ENCODE data around the gene NFATC1.
"Not testable (repeated sequence)": the region's sequence is repeated elsewhere in the genome, so short reads cannot be mapped to it uniquely, and the experiment has no call there.

Gene NFATC1

GRCh38 chr18:79493801-79494211 lies 98.1 kb downstream of the NFATC1 start:
- DNase-seq: no peak

- no peak for DNase-seq
These were observed 99.2 kb downstream of the NFATC1 start for GRCh38 chr18:79494936-79495335.

DNA sequence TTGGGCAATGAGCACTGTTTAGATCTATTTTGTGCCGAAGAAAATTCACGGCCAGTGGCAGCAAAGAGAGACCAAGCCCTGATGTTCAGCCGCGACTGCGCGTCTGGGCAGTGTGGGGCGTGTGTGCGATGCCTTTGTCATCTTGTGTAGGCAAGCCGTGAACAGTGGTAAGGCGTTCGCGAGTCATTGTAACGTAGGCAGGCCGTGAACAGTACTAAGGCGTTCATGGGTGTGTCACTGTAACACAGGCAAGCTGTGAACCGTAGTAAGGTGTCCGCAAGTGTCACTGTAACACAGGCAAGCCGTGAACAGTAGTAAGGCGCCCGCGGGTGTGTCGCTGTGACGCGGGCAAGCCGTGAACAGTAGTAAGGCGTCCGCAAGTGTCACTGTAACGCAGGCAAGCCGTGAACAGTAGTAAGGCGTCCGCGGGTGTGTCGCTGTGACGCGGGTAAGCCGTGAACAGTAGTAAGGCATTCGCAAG lies 99.9 kb downstream of the NFATC1 start:
- no peak for DNase-seq

DNA sequence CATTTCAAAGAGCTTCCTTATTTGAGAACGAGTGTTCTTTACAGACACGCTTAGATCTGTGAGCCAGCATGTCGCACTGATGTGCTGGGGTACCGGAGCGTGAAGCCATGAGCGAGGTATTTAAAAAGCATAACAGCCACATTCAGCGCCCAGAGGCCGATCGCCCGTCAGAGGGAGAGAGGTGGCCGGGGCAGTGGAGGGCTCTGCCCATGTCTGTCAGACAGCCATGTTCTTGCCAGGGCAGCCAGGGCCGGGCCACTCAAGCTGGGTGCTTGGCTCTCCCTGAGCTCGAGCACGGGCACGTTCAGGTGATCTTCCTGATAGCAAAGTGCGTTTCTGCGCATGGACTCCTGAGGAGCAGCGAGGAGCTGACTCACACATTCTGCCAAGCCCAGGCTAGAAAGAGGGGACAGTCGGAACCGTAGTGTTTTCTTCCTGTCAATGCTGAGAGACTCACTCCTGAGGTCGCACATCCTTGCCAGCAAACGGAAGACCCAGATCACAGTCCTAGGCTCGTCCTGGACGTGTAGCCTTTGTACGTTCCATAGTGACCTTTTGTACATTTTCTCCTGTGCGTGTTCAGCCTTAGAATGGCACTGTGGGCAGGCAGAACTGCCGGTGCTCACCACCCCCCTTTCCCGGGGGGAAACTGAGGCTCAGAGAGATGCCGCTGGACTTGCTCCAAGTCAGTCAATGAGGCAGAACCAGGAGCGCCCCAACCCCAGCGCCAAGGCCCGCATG lies 100.7 kb downstream of the NFATC1 start:
- DNase-seq: no peak

- peak in 1 of 2 experiments; percentile 51 for DNase-seq
These were observed 101.4 kb downstream of the NFATC1 start for GRCh38 chr18:79496978-79497637.

DNA sequence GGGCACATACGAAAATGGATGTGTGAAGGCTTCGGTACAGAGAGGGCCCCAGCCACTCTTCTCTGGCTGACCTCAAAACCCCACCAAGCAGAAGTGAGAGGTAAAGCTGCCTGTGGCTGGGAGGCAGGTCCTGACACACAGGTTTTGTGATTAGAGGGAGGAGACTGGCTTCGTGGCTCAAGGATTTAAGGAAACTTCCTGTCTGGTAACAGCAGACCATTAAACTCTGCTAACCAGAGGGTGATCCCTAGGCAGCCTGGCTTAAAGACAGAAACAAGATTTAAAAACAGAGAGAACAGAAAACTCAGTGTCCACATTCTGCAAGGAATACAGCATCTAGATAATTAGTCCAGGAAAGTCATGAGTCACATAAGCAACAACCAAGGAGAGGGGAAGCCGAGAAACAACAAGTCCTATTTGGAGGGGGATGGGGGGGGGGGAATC lies 101.9 kb downstream of the NFATC1 start:
- DNase-seq: no peak

GRCh38 chr18:79498662-79499061 lies 102.9 kb downstream of the NFATC1 start:
- no peak for DNase-seq

DNA sequence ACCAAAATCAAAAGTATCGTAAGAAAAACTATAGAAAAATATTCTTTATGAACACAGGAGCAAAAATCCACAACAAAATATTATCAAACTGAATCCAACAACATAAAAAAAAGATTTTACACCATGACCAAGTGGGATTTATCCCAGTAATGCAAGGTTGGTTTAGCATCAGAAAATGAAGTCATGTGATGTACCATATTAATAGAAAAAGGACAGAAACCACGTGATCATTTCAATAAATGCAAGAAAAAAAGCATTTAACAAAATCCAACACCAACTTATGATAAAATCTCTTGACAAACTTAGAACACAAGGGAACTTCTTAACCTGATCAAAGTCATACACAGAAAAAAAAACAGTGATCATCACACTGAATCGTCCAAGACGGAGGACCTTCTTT lies 105.3 kb downstream of the NFATC1 start:
- no peak for DNase-seq

GRCh38 chr18:79502782-79503181 lies 107.1 kb downstream of the NFATC1 start:
- no peak for DNase-seq

DNA sequence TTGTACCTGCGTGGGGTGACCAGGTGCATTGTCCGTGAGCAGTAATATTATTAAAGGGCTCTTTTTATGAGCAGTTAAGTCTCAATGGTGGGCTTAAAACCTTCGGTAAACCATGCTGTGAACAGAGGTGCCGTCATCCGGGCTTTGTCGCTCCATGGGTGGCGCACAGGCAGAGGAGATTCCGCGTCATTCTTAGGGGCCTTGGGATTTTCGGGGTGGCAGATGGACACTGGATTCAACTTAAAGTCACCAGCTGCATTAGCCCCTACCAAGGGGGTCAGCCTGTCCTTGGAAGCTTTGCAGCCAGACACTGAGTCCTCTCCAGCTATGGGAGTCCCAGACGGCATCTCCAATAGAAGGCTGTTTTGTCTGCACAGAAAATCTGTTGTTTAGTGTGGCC lies 107.7 kb downstream of the NFATC1 start:
- no peak for DNase-seq

GRCh38 chr18:79504034-79504433 lies 108.3 kb downstream of the NFATC1 start:
- DNase-seq: no peak

DNA sequence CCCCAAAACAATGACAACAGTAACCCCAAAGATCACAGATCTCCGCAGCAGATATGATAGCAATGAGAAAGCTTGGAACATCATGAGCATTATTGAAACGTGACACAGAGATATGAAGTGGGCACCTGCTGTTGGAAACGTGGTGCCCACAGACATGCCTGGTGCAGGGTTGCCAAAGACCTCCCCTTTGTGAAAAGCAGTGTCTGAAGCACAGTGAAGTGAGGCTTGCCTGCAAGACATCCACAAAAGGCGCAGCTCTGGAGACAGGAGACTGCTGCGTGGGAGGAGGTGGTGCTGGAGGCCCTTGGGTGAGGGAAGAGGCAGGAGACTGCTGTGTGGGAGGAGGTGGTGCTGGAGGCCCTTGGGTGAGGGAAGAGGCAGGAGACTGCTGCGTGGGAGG lies 108.8 kb downstream of the NFATC1 start:
- not testable (repeated sequence) for DNase-seq

GRCh38 chr18:79505465-79505864 lies 109.7 kb downstream of the NFATC1 start:
- DNase-seq: not testable (repeated sequence)

- no peak for DNase-seq
These were observed 110.7 kb downstream of the NFATC1 start for GRCh38 chr18:79506191-79507075.

- no peak for DNase-seq
These were observed 111.4 kb downstream of the NFATC1 start for GRCh38 chr18:79507076-79507545.

GRCh38 chr18:79507546-79508480 lies 112.1 kb downstream of the NFATC1 start:
- DNase-seq: no peak

GRCh38 chr18:79508565-79509535 lies 113.1 kb downstream of the NFATC1 start:
- DNase-seq: no peak

- DNase-seq: no peak
These were observed 113.8 kb downstream of the NFATC1 start for GRCh38 chr18:79509536-79509930.

GRCh38 chr18:79510046-79510685 lies 114.4 kb downstream of the NFATC1 start:
- DNase-seq: no peak

DNA sequence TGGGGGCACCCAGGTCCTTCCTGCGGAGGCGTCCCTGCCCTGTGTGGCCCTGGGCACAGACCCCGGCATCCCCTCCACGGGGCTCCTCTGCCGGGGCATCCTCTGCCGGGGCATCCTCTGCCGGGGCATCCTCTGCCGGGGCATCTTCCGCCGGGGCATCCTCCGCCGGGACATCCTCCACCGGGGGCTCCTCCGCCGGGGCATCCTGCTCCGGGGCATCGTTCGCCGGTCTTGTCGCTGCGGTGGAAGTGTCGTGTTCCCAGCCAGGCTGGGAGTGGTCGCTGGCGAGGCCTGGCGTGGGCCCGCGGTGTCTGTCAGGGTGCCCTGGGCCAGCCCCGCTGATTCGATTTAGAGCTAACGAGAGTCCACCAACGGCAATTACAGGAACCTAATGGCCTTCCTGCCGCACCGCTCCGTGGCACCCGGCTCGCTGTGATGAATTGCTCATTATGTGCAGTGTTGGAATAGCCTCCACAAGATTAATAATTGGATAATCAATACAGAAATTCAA lies 115.1 kb downstream of the NFATC1 start:
- no peak for DNase-seq
